ENCODE results near the gene ANGPTL4. TPM values are rescaled to one million over a fixed set of nuclear protein-coding genes. Genes with fewer than 3 reads are reported as not detected.
"Not testable (repeated sequence)": the region's sequence is repeated elsewhere in the genome, so short reads cannot be mapped to it uniquely, and the experiment has no call there.

The ANGPTL4 gene
- total RNA-seq, 2 experiments from 2014 or later: 1.7 to 2.9 TPM

DNA sequence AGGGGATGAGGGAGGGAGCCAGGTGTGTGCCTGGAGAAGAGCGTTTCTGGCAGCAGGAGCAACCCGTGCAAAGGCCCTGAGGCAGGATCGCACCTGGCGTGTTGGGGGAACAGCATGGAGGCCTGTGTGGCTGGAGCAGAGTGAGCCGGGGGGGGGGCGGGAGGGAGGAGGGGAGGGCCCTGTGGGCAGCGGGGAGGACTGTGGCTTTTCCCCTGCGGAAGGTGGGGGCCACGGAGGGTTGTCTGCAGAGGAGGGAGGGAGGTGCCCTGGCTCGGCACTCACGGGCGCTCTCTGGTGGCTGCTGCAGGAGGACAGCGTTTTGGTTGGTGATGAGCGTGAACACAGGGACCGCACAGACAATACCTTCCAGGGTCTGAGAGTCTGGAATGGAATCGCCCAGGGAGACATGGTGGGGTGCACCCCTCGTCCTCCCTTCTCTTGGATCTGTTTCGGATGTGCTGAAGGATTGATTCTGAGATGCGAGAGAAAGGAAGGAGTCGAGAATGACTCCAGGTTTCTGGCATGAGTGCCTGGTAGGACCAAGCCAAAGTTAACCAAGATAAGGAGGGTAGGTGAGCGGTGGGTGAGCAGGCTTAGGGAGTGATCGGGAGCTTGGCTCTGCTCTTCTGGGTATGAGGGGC, 32.7 kb downstream of the ANGPTL4 start:
- Mint-ChIP-seq H3K36me3 (peaks cover 9% of the 10 kb centered on the region), H3K4me3 (no peak overlapping the region), H3K9me3 (no peaks in the 10 kb centered on the region), H3K27me3 (no peaks in the 10 kb centered on the region), H3K27ac (peak overlapping the region; percentile 20), H3K4me1 (ENCODE audit: low read depth) (peaks cover 25% of the 10 kb centered on the region)
- CTCF ChIA-PET: interaction anchor here (1.0 to 3.3 kb wide), 6 partner anchors 22 to 42 kb away, joined by 3 to 37 read pairs (median 5); no protein-coding TSS in a partner anchor
- POLR2A ChIA-PET: no interaction called here
- intact Hi-C loops (cut with micrococcal nuclease): loop anchor here (1.0 kb wide), 1 partner anchor 42 kb away; no protein-coding TSS in a partner anchor
- peak; percentile 86 for DNase-seq

DNA sequence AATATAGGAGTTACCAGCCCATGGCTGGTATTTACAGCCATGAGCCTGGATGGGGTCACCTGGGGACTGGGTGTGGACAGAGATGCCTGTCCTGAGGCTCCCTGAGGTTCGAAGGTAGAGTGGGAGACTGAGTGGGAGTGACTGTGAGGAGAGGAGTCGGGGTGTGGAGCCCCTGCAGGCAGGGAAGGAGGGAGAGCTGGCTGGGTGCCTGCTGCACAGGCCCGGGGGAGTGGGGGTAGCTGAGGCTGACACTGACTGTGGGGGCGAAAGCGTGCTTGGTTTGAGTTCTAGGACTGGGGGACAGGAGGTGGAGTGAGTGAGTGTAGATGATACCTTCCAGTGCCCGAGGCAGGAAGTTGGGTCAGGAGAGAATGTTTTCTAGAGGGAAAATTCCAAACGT, 33.3 kb downstream of the ANGPTL4 start:
- POLR2A ChIA-PET: no interaction called here
- Mint-ChIP-seq H3K27ac (no peak overlapping the region), H3K4me3 (no peak overlapping the region), H3K27me3 (no peaks in the 10 kb centered on the region), H3K36me3 (peaks cover 14% of the 10 kb centered on the region), H3K9me3 (no peaks in the 10 kb centered on the region), H3K4me1 (ENCODE audit: low read depth) (peaks cover 19% of the 10 kb centered on the region)
- intact Hi-C loops (cut with micrococcal nuclease): no loop called here
- CTCF ChIA-PET: interaction anchor here (1.3 to 2.5 kb wide), 4 partner anchors 26 to 43 kb away, joined by 3 to 37 read pairs (median 4); no protein-coding TSS in a partner anchor
- DNase-seq: no peak

DNA sequence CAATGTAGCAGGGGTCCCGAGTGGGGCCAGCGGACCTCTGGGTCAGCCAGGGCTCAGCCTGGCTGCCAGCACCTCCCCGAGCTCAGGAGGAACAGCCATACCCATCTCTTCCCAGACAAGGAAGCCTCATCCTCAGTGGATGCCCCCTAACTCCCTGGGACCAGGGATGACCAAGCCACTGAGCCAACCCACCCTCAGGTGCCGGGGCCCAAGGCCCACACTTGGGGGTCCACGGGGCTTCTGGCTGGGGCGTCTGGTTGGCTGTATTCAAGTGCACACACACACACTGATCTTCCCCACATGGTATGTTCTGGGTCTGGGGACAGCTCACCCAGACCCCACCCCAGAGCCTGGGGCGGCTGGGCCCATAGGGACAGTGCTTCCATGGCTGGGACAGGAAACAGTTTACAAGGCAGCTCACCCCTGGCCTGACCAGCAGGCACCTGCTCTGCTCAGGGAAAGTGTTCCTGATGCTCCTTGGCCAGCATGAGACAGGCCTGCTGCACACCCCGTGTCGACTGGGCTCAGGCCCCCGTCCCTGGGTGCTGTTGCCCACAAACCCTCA, 33.9 kb downstream of the ANGPTL4 start:
- peaks cover 14% of the 10 kb centered on the region for H3K36me3 Mint-ChIP-seq
- intact Hi-C loops (cut with micrococcal nuclease): no loop called here
- H3K27me3 Mint-ChIP-seq: no peaks in the 10 kb centered on the region
- H3K4me1 Mint-ChIP-seq (ENCODE audit: low read depth): peaks cover 17% of the 10 kb centered on the region
- no peak overlapping the region for H3K4me3 Mint-ChIP-seq
- no peak for DNase-seq
- no peaks in the 10 kb centered on the region for H3K9me3 Mint-ChIP-seq
- H3K27ac Mint-ChIP-seq: no peak overlapping the region
- CTCF ChIA-PET: interaction anchor here (1.0 to 2.5 kb wide), 6 partner anchors 15 to 44 kb away, joined by 3 to 37 read pairs (median 4); partner anchors contain the start of gene MARCHF2
- POLR2A ChIA-PET: no interaction called here

DNA sequence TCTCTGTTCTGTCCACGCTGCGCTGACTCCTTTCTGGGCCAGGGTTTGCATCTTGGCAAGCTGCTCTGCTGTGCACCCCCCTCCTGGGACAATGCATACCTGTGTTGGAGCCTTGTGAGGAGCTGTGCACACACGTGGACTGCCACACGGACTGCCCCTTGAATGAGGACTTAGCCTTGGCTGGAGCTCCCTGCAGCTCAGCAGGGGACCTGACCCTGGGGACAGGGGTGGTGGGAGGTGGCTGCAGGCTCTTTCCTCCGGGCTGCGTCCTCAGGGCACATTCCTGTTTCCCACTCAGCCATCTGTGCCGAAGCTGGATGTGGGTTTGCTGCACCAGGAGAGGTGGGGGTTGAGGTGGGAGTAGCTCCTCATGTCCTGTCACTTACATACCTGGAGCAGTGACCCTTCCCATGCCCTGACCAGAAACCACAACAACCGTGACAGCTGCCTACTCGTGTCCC, 34.4 kb downstream of the ANGPTL4 start:
- no peak overlapping the region for H3K4me3 Mint-ChIP-seq
- H3K36me3 Mint-ChIP-seq: peaks cover 14% of the 10 kb centered on the region
- DNase-seq: no peak
- no peak overlapping the region for H3K27ac Mint-ChIP-seq
- ChIA-PET CTCF (interaction anchor here (1.0 to 2.5 kb wide), 5 partner anchors 15 to 44 kb away, joined by 3 to 37 read pairs (median 4); partner anchors contain the start of gene MARCHF2), POLR2A (no interaction called here)
- intact Hi-C loops (cut with micrococcal nuclease): no loop called here
- no peaks in the 10 kb centered on the region for H3K9me3 Mint-ChIP-seq
- H3K4me1 Mint-ChIP-seq (ENCODE audit: low read depth): peaks cover 14% of the 10 kb centered on the region
- no peaks in the 10 kb centered on the region for H3K27me3 Mint-ChIP-seq

DNA sequence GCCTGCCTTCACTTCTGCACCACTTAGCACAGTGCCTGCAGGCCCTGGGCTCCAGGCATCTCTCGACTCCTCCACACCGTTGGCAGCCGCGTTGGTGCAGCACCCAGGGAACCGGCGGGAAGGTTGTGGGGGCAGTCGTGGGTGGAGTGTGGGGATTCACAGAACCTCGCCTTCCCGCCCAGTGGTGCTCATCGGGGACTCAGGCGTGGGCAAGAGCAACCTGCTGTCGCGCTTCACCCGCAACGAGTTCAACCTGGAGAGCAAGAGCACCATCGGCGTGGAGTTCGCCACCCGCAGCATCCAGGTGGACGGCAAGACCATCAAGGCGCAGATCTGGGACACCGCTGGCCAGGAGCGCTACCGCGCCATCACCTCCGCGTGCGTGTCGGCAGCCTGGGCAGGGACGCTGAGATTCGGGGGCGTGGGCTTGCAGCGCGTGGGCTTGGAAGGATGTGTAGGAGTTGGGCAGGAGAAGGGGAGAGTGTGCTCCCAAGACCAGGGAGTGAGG, 35.8 kb downstream of the ANGPTL4 start:
- Mint-ChIP-seq H3K4me1 (ENCODE audit: low read depth) (peaks cover 14% of the 10 kb centered on the region), H3K9me3 (no peaks in the 10 kb centered on the region), H3K4me3 (no peak overlapping the region), H3K27me3 (no peaks in the 10 kb centered on the region), H3K36me3 (peaks cover 17% of the 10 kb centered on the region), H3K27ac (no peak overlapping the region)
- CTCF ChIA-PET: interaction anchor here (0.6 kb wide), 1 partner anchor 46 kb away, joined by 3 read pairs; no protein-coding TSS in a partner anchor
- POLR2A ChIA-PET: no interaction called here
- intact Hi-C loops (cut with micrococcal nuclease): no loop called here
- no peak for DNase-seq

DNA sequence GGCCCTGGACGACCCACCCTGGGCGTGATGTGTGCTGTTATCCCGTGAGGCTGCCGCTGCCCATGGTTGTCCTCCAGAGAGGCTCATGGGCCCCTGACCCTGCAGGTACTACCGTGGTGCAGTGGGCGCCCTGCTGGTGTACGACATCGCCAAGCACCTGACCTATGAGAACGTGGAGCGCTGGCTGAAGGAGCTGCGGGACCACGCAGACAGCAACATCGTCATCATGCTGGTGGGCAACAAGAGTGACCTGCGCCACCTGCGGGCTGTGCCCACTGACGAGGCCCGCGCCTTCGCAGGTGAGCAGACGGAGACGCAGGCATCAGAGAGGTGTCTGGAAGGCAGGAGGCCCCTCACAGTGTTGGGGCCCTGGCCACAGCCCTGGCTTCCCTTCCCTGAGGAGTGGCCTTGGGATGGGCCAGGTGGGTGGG, 38.0 kb downstream of the ANGPTL4 start:
- Mint-ChIP-seq H3K27ac (no peak overlapping the region), H3K36me3 (peaks cover 22% of the 10 kb centered on the region), H3K27me3 (no peaks in the 10 kb centered on the region), H3K9me3 (no peaks in the 10 kb centered on the region), H3K4me1 (ENCODE audit: low read depth) (peaks cover 5% of the 10 kb centered on the region), H3K4me3 (no peak overlapping the region)
- intact Hi-C loops (cut with micrococcal nuclease): no loop called here
- ChIA-PET POLR2A (no interaction called here), CTCF (no interaction called here)
- DNase-seq: no peak

DNA sequence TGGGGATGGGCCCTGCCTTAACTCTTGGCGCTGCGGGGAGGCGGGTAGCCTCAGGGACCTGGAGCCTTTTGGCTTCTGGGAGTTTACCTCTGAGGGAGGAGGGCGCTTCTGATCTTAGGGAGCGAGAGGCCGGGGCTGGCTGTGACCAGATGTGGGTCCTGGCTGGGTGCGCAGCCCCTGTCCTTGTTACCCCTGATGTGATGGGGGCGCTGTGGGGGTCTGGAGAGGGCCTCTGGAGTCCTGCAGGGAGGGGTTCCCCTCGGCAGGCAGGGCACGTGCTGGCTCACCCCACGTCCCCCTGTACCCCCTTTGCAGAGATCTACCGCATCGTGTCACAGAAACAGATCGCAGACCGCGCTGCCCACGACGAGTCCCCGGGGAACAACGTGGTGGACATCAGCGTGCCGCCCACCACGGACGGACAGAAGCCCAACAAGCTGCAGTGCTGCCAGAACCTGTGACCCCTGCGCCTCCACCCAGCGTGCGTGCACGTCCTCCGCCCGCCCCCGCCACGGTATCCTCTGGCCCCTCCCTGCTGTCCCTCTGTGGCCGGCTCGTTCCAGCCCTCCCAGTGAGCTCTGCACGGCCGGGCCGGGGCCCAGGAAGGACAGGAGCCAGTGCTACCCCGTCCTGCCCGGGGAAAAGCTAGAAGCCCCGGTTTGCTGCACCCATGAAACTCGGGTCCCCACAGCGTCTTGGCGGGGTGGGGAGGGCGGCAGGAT, 39.3 kb downstream of the ANGPTL4 start:
- intact Hi-C loops (cut with micrococcal nuclease): no loop called here
- ChIA-PET POLR2A (no interaction called here), CTCF (no interaction called here)
- no peak overlapping the region for H3K4me3 Mint-ChIP-seq
- no peaks in the 10 kb centered on the region for H3K4me1 Mint-ChIP-seq (ENCODE audit: low read depth)
- no peaks in the 10 kb centered on the region for H3K27me3 Mint-ChIP-seq
- no peak overlapping the region for H3K27ac Mint-ChIP-seq
- H3K36me3 Mint-ChIP-seq: peaks cover 22% of the 10 kb centered on the region
- no peaks in the 10 kb centered on the region for H3K9me3 Mint-ChIP-seq
- no peak for DNase-seq

DNA sequence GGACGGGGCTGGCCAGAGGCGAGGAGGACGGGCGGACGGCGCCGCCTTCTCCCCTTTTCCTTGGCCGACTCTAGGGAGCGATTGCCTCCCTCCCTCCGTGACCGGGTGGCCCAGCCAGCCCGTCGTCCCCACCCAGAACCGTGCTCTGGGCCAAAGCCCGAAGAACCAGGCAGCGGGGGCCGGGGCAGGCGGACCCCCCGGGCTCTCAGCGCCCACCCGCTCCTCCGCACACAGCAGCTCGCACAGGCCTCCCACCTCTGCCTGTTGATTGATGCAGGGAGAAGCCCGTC, 39.8 kb downstream of the ANGPTL4 start:
- H3K4me3 Mint-ChIP-seq: no peak overlapping the region
- DNase-seq: no peak
- H3K27ac Mint-ChIP-seq: no peak overlapping the region
- no peaks in the 10 kb centered on the region for H3K9me3 Mint-ChIP-seq
- ChIA-PET POLR2A (no interaction called here), CTCF (no interaction called here)
- no peaks in the 10 kb centered on the region for H3K27me3 Mint-ChIP-seq
- intact Hi-C loops (cut with micrococcal nuclease): no loop called here
- H3K36me3 Mint-ChIP-seq: peaks cover 22% of the 10 kb centered on the region
- H3K4me1 Mint-ChIP-seq (ENCODE audit: low read depth): no peaks in the 10 kb centered on the region

DNA sequence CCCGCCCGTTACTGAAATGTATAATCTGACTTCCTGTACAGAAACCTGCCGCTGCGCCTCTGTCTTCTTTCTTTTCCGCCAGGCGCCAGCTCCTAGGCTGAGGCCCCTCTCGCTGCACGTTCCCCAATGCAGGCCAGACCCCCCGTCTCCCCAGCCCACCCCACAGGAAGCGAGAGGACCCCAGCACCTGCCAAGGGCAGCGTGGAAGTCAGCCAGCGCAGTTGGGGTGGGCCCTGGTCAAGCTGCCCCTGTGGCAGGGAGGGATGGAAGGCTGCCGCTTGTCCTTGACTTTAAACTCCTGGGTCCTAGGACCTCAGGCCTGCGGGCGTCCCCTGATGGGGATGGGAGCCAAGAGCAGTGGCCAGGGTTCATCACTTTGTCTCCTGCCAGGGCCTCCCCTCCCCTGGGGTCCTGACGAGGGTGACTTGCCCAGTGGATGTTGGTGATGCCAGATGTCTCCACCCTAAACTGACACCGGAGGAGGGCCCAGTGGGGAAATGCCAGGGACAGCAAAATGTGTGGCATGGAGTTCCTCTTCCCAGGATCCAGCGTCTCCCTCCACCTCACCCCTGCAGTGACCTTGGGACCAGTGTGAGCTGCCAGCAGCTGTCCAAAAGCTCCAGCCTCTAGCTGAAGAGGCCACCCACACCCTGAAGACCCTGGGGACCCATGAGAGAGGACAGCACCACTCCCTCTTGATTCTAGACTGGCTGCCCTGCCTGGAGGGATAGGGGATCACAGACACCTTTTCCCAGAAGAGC, 40.6 kb downstream of the ANGPTL4 start:
- ChIA-PET CTCF (interaction anchor here (0.9 to 1.4 kb wide), 2 partner anchors 9 to 51 kb away, joined by 3 to 5 read pairs; partner anchors contain the start of gene MARCHF2), POLR2A (no interaction called here)

DNA sequence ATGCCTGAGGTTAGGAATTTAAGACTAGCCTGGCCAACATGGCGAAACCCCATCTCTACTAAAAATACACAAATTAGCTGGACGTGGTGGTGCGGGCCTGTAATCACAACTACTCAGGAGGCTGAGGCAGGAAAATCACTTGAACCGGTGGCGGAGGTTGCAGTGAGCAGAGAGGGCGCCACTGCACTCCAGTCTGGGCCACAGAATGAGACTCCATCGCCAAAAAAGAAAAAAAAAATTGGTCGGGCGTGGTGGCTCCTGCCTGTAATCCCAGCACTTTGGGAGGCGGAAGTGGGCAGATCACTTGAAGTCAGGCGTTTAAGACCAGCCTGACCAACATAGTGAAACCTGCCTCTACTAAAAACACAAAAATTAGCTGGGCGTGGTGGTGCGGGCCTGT, 46.8 kb downstream of the ANGPTL4 start:
- H3K4me1 Mint-ChIP-seq (ENCODE audit: low read depth): peaks cover 11% of the 10 kb centered on the region
- H3K4me3 Mint-ChIP-seq; intact Hi-C loops (cut with micrococcal nuclease); H3K27ac Mint-ChIP-seq; POLR2A ChIA-PET; DNase-seq; H3K27me3 Mint-ChIP-seq; H3K9me3 Mint-ChIP-seq; H3K36me3 Mint-ChIP-seq: not testable (repeated sequence)
- CTCF ChIA-PET: interaction anchor here (0.6 to 6.2 kb wide), 4 partner anchors 48 to 175 kb away, joined by 3 to 84 read pairs (median 3); partner anchors contain the start of gene MYO1F

More for the DNA sequence above, 40.6 kb downstream of the ANGPTL4 start:
- no peak overlapping the region for H3K4me3 Mint-ChIP-seq
- DNase-seq: no peak
- no peaks in the 10 kb centered on the region for H3K9me3 Mint-ChIP-seq
- H3K4me1 Mint-ChIP-seq (ENCODE audit: low read depth): no peaks in the 10 kb centered on the region
- H3K27me3 Mint-ChIP-seq: no peaks in the 10 kb centered on the region
- H3K27ac Mint-ChIP-seq: no peak overlapping the region
- intact Hi-C loops (cut with micrococcal nuclease): no loop called here
- H3K36me3 Mint-ChIP-seq: peaks cover 18% of the 10 kb centered on the region

DNA sequence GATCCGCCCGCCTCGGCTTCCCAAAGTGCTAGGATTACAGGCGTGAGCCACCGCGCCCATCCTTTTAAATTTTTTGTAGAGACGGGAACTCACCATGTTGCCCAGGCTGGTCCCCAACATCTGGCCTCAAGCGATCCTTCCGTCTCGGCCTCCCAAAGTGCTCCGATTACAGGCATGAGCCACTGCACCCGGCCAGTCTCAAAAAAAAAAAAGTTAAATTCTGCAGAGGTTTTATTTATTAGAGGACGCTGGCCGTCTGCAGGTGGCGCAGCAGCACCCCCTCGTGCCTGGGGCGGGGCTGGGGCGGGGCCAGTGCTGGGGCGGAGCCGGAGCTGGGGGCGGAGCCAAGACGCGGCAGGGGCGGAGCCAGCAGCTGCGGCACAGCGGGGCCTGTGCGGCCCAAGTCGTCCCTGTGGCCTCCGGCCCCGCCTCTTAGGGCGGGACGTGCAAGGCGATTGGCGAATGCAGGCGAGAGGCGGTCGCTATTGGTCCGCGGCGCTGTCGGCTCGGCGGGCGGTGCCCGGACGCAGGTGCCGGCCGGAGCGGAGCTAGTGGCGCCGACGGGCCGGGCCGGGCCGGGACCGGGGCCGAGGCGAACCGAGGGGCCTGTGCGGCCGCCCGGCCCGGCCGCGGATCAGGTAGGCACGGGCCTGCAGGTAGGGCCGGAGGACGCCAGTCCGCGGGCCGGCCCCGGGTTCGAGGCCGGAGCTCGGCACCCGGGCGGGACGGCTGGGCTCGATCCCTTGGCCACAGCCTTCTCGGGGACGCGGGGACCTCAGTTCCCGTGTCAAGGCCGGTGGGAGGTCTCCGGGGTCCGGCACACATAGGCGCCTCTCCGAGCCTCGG, 49.1 kb downstream of the ANGPTL4 start, which contains the start of gene MARCHF2:
Gene MARCHF2 (plus strand): TSS at position 523 of the 846 bp plus-strand sequence. CDS start 8,536 bp downstream, outside the sequence.
- peak; percentile 98 for DNase-seq
- peak within 1 kb of the TSS; percentile 67 for H3K4me3 Mint-ChIP-seq
- ChIA-PET POLR2A (interaction anchor here (0.7 to 2.3 kb wide), 5 partner anchors 28 to 101 kb away, joined by 3 to 16 read pairs (median 7); partner anchors contain the start of genes HNRNPM and ZNF414), CTCF (interaction anchor here (0.7 to 6.2 kb wide), 30 partner anchors 8 to 229 kb away, joined by 3 to 84 read pairs (median 4); partner anchors contain the start of genes HNRNPM, KANK3, MYO1F and ZNF414)
- H3K27ac Mint-ChIP-seq: no peak within 1 kb of the TSS
- no peaks in the 10 kb centered on the region for H3K9me3 Mint-ChIP-seq
- peaks cover 11% of the 10 kb centered on the region for H3K4me1 Mint-ChIP-seq (ENCODE audit: low read depth)
- H3K27me3 Mint-ChIP-seq: no peaks in the 10 kb centered on the region
- no peaks in the 10 kb centered on the region for H3K36me3 Mint-ChIP-seq
- intact Hi-C loops (cut with micrococcal nuclease): loop anchor here (1.0 to 2.0 kb wide), 4 partner anchors 23 to 168 kb away; partner anchors contain the start of genes HNRNPM and RAB11B
